ENCODE results near the gene ANKLE2. TPM values are rescaled to one million over a fixed set of nuclear protein-coding genes. Genes with fewer than 3 reads are reported as not detected.

The ANKLE2 gene
- total RNA-seq, 2 donors from 2014 or later: 154 to 189 TPM

DNA sequence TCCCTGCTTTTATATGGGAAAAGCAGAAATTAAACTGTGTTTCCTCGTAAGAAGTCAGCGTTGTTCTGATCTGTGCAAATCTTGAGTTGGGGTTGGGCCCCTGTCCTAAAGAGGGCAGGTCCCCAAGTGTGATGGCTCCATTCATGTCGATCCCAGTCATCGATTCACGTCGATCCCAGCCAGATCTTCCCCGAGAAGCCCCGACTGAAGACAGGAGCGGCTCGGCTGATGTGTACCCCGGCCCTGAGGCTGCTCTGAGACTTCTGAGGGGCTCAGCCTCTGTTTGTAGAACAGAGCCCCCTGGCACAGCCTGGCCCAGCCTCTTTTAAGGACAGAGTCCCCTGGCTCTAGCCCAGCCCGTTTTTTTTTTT lies 41.7 kb downstream of the ANKLE2 start:
- DNase-seq (no peak), ATAC-seq (replicated peaks in 1 of 2) (no peak)
- Mint-ChIP-seq H3K4me1 (ENCODE audit: low read depth) (peaks cover 5% of the 10 kb centered on the region), H3K27ac (peak overlapping the region; percentile 68), H3K36me3 (ENCODE audit: insufficient read depth in 2 of 2) (peaks cover 9 to 32% of the 10 kb centered on the region in 2 donors), H3K27me3 (ENCODE audit: low read depth) (no peaks in the 10 kb centered on the region), H3K9me3 (no peaks in the 10 kb centered on the region), H3K4me3 (no peak overlapping the region)

DNA sequence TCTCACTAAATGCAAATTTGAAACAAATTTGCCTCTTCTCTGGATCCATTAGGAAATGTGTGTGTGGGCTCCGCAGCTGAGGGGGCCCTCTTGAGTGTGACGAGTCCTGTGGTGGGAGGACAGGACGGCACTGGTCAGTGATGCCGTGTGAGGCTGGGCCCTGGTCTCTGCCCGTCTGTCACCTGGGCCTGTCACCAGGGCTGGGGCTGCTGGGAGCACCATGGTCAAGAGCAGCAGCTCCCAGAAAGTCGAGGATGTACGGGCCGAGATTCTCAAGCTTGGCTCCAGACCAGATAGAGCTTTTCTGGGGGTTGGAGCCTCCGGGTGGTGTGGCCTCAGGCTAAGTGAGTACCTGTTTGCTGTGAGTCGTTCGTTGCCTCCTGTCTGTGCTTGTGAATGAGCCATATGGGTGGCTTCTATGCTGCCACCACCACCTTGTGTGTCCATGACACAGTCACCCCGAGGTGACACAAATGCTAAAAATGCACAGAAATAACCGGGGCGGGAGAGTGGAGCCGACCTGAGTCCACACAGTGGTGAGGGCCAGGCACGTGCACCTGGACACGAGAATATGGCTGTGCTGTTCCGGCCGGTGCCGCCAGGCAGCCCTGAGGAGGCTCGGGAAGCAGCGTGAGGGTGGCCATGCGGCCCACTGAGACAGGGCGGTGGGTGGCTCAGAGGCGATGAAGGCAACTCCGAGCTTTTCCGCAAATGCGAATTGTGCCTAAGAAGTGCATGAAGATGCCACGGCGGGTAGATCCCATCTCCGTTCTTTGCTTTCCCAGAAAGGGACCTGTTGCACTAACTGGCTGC lies 42.3 kb downstream of the ANKLE2 start:
- no peaks in the 10 kb centered on the region for H3K9me3 Mint-ChIP-seq
- H3K27me3 Mint-ChIP-seq (ENCODE audit: low read depth): no peaks in the 10 kb centered on the region
- H3K27ac Mint-ChIP-seq: peak overlapping the region; percentile 68
- H3K4me3 Mint-ChIP-seq: no peak overlapping the region
- no peak for DNase-seq
- peak; percentile 51 to 53 for ATAC-seq (replicated peaks in 1 of 2)
- peaks cover 5% of the 10 kb centered on the region for H3K4me1 Mint-ChIP-seq (ENCODE audit: low read depth)
- H3K36me3 Mint-ChIP-seq (ENCODE audit: insufficient read depth in 2 of 2): peaks cover 9 to 34% of the 10 kb centered on the region in 2 donors

DNA sequence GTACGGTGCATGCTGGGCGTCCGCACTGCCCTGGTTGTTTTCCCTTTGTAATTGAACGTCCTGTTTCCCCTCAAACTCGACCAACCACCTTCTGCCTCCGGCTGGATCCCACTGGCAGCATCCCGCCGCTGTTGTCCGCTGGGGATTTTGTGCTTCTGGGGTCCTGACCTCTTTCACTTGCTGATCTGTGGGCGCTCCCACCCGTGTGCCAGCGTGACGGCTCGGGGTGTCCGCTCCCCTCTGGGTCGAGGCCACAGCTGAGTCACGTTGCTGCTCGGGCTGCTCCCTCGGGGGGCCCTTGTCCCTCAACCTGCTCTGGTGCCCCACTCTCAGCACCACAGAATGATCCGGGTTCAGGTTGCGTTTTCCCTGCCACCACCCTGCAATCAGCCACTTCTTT lies 43.0 kb downstream of the ANKLE2 start:
- H3K27me3 Mint-ChIP-seq (ENCODE audit: low read depth): no peaks in the 10 kb centered on the region
- peaks cover 7 to 31% of the 10 kb centered on the region in 2 donors for H3K36me3 Mint-ChIP-seq (ENCODE audit: insufficient read depth in 2 of 2)
- DNase-seq (no peak), ATAC-seq (replicated peaks in 1 of 2) (no peak)
- H3K9me3 Mint-ChIP-seq: no peaks in the 10 kb centered on the region
- no peak overlapping the region for H3K4me3 Mint-ChIP-seq
- peak overlapping the region; percentile 54 for H3K27ac Mint-ChIP-seq
- H3K4me1 Mint-ChIP-seq (ENCODE audit: low read depth): peaks cover 10% of the 10 kb centered on the region

DNA sequence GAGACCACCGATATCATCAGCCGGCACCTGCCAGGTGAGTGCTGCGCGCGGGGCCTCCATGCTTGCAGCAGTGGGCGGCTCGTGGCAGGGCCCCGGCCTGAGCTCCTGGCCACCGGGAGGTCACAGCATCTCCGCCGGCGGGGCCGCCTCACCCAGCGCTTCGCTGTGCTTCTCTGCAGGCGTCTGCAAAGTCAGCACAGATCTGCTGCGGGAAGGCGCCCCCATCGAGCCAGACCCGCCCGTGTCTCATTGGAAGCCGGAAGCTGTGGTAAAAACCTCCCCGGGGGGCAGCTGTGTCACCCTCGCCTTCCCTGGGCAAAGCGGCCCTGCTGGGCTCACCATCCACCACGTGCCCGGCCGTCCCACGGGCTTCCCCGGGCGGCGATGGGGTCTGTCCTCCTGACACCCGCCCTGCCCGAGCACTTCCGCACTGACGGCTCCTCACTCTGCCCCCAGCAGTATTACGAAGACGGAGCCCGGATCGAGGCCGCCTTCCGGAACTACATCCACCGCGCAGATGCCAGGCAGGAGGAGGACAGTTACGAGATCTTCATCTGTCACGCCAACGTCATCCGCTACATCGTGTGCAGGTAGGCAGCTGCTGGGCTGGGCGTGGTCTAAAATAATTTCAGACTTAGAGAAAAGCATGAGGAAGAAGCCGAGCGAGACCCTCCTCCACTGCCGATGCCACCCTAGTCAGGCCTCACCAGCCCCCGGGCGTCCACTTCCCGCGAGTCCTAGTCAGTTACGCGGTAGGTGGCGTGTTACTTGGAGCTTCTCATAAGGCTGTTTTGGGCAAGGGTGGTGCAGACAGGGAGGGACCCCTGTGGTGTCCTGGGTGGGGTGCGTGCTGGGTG lies 43.9 kb downstream of the ANKLE2 start:
- DNase-seq (no peak), ATAC-seq (replicated peaks in 1 of 2) (no peak)
- H3K27me3 Mint-ChIP-seq (ENCODE audit: low read depth): no peaks in the 10 kb centered on the region
- H3K27ac Mint-ChIP-seq: no peak overlapping the region
- H3K4me1 Mint-ChIP-seq (ENCODE audit: low read depth): peaks cover 19% of the 10 kb centered on the region
- H3K9me3 Mint-ChIP-seq: no peaks in the 10 kb centered on the region
- peaks cover 4 to 24% of the 10 kb centered on the region in 2 donors for H3K36me3 Mint-ChIP-seq (ENCODE audit: insufficient read depth in 2 of 2)
- H3K4me3 Mint-ChIP-seq: no peak overlapping the region

DNA sequence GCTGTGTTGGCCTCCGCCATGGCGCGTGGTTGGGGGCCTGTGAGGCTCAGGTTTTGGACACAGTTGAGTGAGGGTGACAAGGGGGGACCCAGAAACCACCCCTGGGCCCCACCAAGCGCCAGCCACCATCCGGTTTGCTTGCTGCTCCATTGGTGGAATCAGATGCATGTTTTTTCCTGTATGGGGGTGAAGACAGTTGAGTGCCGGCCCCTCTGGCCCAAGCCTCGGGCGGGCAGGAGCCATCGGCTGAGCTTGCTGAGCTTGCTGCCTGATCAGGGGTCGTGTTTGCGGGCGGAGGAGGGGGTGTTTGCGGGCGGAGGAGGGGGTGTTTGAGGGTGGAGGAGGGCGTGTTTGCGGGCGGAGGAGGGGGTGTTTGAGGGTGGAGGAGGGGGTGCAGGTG lies 44.6 kb downstream of the ANKLE2 start:
- Mint-ChIP-seq H3K4me1 (ENCODE audit: low read depth) (peaks cover 25% of the 10 kb centered on the region), H3K9me3 (no peaks in the 10 kb centered on the region), H3K27ac (no peak overlapping the region), H3K4me3 (no peak overlapping the region), H3K36me3 (ENCODE audit: insufficient read depth in 2 of 2) (peaks cover 4 to 23% of the 10 kb centered on the region in 2 donors), H3K27me3 (ENCODE audit: low read depth) (no peaks in the 10 kb centered on the region)
- ATAC-seq (replicated peaks in 1 of 2) (no peak), DNase-seq (no peak)

DNA sequence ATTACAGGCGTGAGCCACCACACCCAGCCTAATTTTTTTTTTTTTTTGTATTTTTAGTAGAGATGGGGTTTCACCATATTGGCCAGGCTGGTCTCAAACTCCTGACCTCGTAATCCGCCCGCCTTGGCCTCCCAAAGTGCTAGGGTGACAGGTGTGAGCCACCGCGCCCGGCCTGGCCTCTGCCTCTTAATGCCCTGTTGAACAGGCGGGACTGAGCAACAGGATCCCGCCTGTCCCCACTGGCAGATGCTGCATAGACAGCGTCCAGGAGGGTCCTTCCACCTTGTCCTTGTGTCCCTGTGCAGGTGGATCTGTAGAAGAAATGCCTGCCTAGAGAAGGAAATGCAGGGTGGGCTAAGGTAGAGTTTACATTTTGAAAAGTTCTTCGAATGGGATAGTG lies 45.3 kb downstream of the ANKLE2 start:
- ATAC-seq (replicated peaks in 1 of 2) (no peak), DNase-seq (no peak)
- H3K4me1 Mint-ChIP-seq (ENCODE audit: low read depth): peaks cover 30% of the 10 kb centered on the region
- no peak overlapping the region for H3K27ac Mint-ChIP-seq
- H3K27me3 Mint-ChIP-seq (ENCODE audit: low read depth): no peaks in the 10 kb centered on the region
- H3K4me3 Mint-ChIP-seq: no peak overlapping the region
- H3K36me3 Mint-ChIP-seq (ENCODE audit: insufficient read depth in 2 of 2): peaks cover 4 to 23% of the 10 kb centered on the region in 2 donors
- H3K9me3 Mint-ChIP-seq: no peaks in the 10 kb centered on the region

DNA sequence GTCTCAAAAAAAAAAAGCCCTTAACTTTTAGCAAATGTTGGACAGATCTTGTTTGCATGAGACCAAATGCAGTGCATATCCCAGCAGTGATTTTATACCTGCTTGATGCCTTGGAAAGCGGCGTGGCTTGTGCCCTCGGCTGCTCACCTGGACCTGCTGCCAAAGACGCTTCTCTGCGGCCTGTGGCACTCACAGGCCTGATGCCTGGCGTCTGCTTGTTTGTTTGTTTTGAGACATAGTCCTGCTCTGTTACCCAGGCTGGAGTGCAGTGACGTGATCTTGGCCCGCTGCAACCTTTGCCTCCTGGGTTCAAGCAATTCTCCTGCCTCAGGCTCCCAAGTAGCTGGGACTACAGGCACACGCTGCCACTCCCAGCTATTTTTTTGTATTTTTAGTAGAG lies 45.8 kb downstream of the ANKLE2 start:
- Mint-ChIP-seq H3K9me3 (no peaks in the 10 kb centered on the region), H3K4me3 (no peak overlapping the region), H3K27me3 (ENCODE audit: low read depth) (no peaks in the 10 kb centered on the region), H3K36me3 (ENCODE audit: insufficient read depth in 2 of 2) (peaks cover 4 to 23% of the 10 kb centered on the region in 2 donors), H3K4me1 (ENCODE audit: low read depth) (peaks cover 31% of the 10 kb centered on the region), H3K27ac (no peak overlapping the region)
- no peak for DNase-seq
- no peak for ATAC-seq (replicated peaks in 1 of 2)

DNA sequence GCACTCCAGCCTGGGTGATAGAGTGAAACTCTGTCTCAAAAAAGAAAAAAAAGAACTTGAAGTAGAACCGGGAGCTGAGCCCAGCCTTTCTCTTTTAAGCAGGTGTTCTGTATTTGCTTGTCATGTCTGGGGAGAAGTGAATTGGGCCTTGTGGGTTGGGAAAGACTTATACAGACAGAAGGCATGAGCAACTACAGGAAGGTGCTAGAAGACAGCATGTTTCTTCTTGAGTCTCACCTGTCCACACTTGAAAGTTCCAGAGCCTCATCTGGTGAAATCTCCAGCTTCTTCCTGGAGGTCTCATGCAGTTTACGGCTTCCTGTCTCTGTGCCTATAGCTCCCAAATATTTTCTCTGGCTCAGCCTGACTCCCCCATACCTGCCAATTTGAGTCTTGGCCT lies 48.5 kb downstream of the ANKLE2 start:
- ATAC-seq (replicated peaks in 1 of 2) (no peak), DNase-seq (no peak)
- H3K27ac Mint-ChIP-seq: peak overlapping the region; percentile 69
- H3K36me3 Mint-ChIP-seq (ENCODE audit: insufficient read depth in 2 of 2): peaks cover 9 to 12% of the 10 kb centered on the region in 2 donors
- peaks cover 30% of the 10 kb centered on the region for H3K4me1 Mint-ChIP-seq (ENCODE audit: low read depth)
- no peaks in the 10 kb centered on the region for H3K9me3 Mint-ChIP-seq
- no peak overlapping the region for H3K4me3 Mint-ChIP-seq
- no peaks in the 10 kb centered on the region for H3K27me3 Mint-ChIP-seq (ENCODE audit: low read depth)

DNA sequence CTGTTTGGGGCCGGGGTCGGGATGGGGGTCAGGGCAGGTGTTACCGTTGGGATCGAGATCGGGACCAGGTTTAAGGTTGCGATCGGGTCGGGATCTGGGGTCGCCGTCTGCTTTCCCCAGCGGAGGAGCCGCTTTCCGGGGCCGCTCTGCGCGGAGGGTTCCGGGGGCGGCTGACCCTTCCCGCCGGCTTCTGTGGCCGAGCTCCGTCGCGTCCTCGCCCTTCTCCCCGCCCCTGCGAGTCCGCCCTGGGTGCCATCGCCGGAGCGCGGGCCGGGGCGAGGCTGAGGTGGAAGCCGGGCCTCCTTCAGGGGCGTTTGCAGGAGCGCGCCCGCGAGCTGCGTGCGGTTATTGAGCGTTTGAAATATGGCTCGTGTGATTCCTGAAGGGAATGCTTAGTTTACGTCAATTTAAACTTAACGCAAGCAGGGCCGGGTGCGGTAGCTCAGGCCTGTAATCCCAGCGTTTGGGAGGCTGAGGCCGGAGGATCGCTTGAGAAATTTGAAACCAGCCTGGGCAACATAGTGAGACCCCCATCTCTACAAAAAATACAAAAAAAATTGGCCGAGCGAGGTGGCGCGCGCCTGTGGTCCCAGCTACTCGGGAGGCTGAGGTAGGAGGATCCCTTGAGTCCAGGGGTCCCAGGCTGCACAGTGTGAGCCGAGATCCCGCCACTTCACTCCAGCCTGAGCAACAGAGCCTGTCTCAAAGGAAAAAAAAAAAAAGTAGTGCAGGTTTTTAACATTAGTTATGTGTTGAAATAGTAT lies 50.4 kb downstream of the ANKLE2 start:
- no peak overlapping the region for H3K27ac Mint-ChIP-seq
- H3K27me3 Mint-ChIP-seq (ENCODE audit: low read depth): no peaks in the 10 kb centered on the region
- peaks cover 0 to 5% of the 10 kb centered on the region in 2 donors for H3K9me3 Mint-ChIP-seq
- H3K36me3 Mint-ChIP-seq (ENCODE audit: insufficient read depth in 2 of 2): peaks cover 12 to 13% of the 10 kb centered on the region in 2 donors
- ATAC-seq (replicated peaks in 1 of 2) (peak; percentile 30 to 40), DNase-seq (peak; percentile 49 to 53)
- peaks cover 30% of the 10 kb centered on the region for H3K4me1 Mint-ChIP-seq (ENCODE audit: low read depth)
- peak overlapping the region; percentile 85 to 89 for H3K4me3 Mint-ChIP-seq

DNA sequence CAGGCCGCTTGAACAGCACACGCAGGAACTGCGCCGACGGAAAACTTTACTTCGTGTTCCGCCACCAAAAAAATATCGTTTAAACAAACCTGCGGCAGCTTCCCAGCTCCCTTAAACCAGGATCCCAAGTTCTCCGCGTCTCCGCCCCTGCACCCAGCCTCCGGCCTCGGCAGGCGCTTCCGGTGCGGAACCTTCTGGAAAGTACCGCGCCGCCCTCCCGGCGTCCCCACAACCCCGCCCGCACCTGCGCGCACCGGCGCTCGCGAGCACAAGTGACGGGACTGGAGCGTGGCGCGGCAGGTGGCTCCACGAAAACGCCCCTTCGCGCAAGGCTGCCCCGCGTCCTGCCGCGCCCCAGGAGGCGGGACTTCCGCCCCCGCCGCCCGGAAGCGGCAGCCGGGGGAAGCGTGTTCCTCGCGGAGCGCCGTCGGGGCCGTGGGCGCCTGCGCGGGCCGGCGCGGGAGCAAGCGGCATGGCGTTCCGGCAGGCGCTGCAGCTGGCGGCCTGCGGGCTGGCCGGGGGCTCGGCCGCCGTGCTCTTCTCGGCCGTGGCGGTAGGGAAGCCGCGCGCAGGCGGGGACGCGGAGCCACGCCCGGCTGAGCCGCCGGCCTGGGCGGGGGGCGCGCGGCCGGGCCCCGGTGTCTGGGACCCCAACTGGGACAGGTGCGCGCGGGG lies 51.1 kb downstream of the ANKLE2 start, which contains the start of gene PGAM5:
Gene PGAM5 (plus strand): TSS at position 438 of the 675 bp plus-strand sequence. CDS start 35 bp downstream, at position 473.
- H3K27ac Mint-ChIP-seq: peak within 1 kb of the TSS; percentile 97
- H3K9me3 Mint-ChIP-seq: peaks cover 0 to 5% of the 10 kb centered on the region in 2 donors
- peak; percentile 92 to 94 for DNase-seq
- no peaks in the 10 kb centered on the region for H3K27me3 Mint-ChIP-seq (ENCODE audit: low read depth)
- peak; percentile 94 to 95 for ATAC-seq (replicated peaks in 1 of 2)
- peak within 1 kb of the TSS; percentile 93 to 98 for H3K4me3 Mint-ChIP-seq
- peaks cover 12 to 13% of the 10 kb centered on the region in 2 donors for H3K36me3 Mint-ChIP-seq (ENCODE audit: insufficient read depth in 2 of 2)
- peaks cover 30% of the 10 kb centered on the region for H3K4me1 Mint-ChIP-seq (ENCODE audit: low read depth)

DNA sequence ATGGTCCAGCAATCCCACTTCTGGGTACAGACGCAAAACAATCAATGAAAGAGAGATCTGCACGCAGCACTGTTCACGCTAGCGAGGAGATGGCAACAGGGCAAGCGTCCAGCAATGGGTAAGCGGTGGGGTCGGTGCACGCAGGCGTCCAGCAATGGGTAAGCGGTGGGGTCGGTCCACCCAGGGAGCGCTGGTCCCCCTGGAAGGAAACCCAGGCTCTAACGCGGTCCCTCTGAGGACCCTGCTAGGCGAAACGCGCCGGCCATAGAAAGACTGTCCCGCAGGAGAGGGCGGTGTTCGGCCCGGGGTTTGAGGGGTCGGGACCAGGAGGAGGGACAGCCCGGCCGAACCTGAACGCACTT lies 51.6 kb downstream of the ANKLE2 start:
- ATAC-seq (replicated peaks in 1 of 2): peak; percentile 14
- H3K27me3 Mint-ChIP-seq (ENCODE audit: low read depth): no peaks in the 10 kb centered on the region
- H3K27ac Mint-ChIP-seq: peak overlapping the region; percentile 97
- peaks cover 12 to 15% of the 10 kb centered on the region in 2 donors for H3K36me3 Mint-ChIP-seq (ENCODE audit: insufficient read depth in 2 of 2)
- DNase-seq: peak in 1 of 2 donors; percentile 24
- peaks cover 0 to 5% of the 10 kb centered on the region in 2 donors for H3K9me3 Mint-ChIP-seq
- H3K4me1 Mint-ChIP-seq (ENCODE audit: low read depth): peaks cover 30% of the 10 kb centered on the region
- H3K4me3 Mint-ChIP-seq: peak overlapping the region; percentile 93 to 98

DNA sequence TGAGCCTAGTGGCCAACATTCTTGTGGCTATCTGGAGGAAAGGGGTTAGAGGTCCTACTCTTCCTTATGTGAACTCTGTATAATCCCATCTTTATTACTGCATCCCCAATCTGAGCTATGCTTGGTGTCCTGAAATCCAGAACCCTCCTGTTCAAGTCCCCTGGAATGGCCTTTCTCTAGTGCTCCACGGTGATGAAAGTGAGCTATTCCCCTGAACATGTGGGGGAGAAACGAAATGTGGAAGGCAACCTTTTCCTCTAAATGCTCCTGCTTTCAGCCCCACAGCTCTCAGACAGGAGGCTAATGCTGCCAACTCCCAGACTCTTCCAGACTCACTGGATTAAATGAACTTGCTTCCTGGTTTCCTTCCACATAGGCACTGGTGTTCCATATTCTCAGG lies 53.5 kb downstream of the ANKLE2 start:
- DNase-seq: no peak
- peaks cover 20% of the 10 kb centered on the region for H3K4me1 Mint-ChIP-seq (ENCODE audit: low read depth)
- peaks cover 0 to 5% of the 10 kb centered on the region in 2 donors for H3K9me3 Mint-ChIP-seq
- H3K36me3 Mint-ChIP-seq (ENCODE audit: insufficient read depth in 2 of 2): peaks cover 12 to 19% of the 10 kb centered on the region in 2 donors
- H3K4me3 Mint-ChIP-seq: no peak overlapping the region
- no peaks in the 10 kb centered on the region for H3K27me3 Mint-ChIP-seq (ENCODE audit: low read depth)
- no peak for ATAC-seq (replicated peaks in 1 of 2)
- no peak overlapping the region for H3K27ac Mint-ChIP-seq
